Activated effector memory CD4-positive, alpha-beta T cell treated with Interleukin-2 at 50 U/mL for 16 hours (primary cell): Measurements from ENCODE around the gene IRF2.
"Not testable (repeated sequence)": the region's sequence is repeated elsewhere in the genome, so short reads cannot be mapped to it uniquely, and the experiment has no call there.

ENCODE experiments used
- DNase-seq: peaks from one replicate; pipeline ENCODE4 v3.0.0-alpha.2; 2020

The IRF2 gene

GRCh38 chr4:184384810-184385557 is 89.4 kb downstream of the IRF2 start:
- DNase-seq = no peak

- DNase-seq = no peak
Measured at GRCh38 chr4:184384056-184384809, 90.1 kb downstream of the IRF2 start.

- no peak for DNase-seq
Measured at GRCh38 chr4:184383497-184384055, 90.8 kb downstream of the IRF2 start.

- DNase-seq = no peak
Measured at GRCh38 chr4:184382189-184382846, 92.0 kb downstream of the IRF2 start.

- DNase-seq = no peak
Measured at GRCh38 chr4:184380707-184381106, 93.6 kb downstream of the IRF2 start.

- not testable (repeated sequence) for DNase-seq
Measured at GRCh38 chr4:184380214-184380613, 94.1 kb downstream of the IRF2 start.

GRCh38 chr4:184376923-184377322 is 97.4 kb downstream of the IRF2 start:
- DNase-seq = no peak

GRCh38 chr4:184376126-184376838 is 98.1 kb downstream of the IRF2 start:
- no peak for DNase-seq

- not testable (repeated sequence) for DNase-seq
Measured at GRCh38 chr4:184375623-184376022, 98.7 kb downstream of the IRF2 start.

- DNase-seq = no peak
Measured at GRCh38 chr4:184375027-184375426, 99.3 kb downstream of the IRF2 start.

GRCh38 chr4:184373886-184374405 is 100.4 kb downstream of the IRF2 start:
- DNase-seq = no peak

- no peak for DNase-seq
Measured at GRCh38 chr4:184371390-184371787, 103.0 kb downstream of the IRF2 start.

GRCh38 chr4:184370711-184371389 is 103.5 kb downstream of the IRF2 start:
- DNase-seq = no peak

- no peak for DNase-seq
Measured at GRCh38 chr4:184369871-184370270, 104.5 kb downstream of the IRF2 start.

GRCh38 chr4:184368731-184369130 is 105.6 kb downstream of the IRF2 start:
- DNase-seq = no peak

- DNase-seq = no peak
Measured at GRCh38 chr4:184368290-184368689, 106.1 kb downstream of the IRF2 start.

GRCh38 chr4:184364100-184364921 is 110.0 kb downstream of the IRF2 start:
- no peak for DNase-seq

- DNase-seq = no peak
Measured at GRCh38 chr4:184363258-184363657, 111.1 kb downstream of the IRF2 start.

- DNase-seq = no peak
Measured at GRCh38 chr4:184362396-184362795, 112.0 kb downstream of the IRF2 start.

GRCh38 chr4:184361443-184361842 is 112.9 kb downstream of the IRF2 start:
- no peak for DNase-seq

- no peak for DNase-seq
Measured at GRCh38 chr4:184359888-184360287, 114.5 kb downstream of the IRF2 start.
